Peyer's patch (tissue), 4 donors: Measurements from ENCODE around the gene DISC1.
"Not testable (repeated sequence)": the region's sequence is repeated elsewhere in the genome, so short reads cannot be mapped to it uniquely, and the experiment has no call there.

Experiments used
- POLR2A ChIP-seq, 2 donors: fragments of 450-650 bp; IDR thresholded peaks; one replicate each; pipeline ENCODE4 v1.5.1; 2017; ENCODE audit warnings: antibody characterized with exemption in 2 of 2, mild to moderate bottlenecking in 2 of 2, moderate library complexity in 2 of 2
- TF ChIP-seq, protein P1 (sequence below), 6 experiments: fragments of 450-650 bp in 4 of 6; fragments of 200-600 bp in 2 of 6; sonication (generic) in 1 of 6; IDR thresholded peaks; one replicate each; pipeline ENCODE4 v1.5.1; 2017 to 2019; ENCODE audit warnings: antibody characterized with exemption in 6 of 6, mild to moderate bottlenecking in 3 of 6, moderate library complexity in 1 of 6

DNA sequence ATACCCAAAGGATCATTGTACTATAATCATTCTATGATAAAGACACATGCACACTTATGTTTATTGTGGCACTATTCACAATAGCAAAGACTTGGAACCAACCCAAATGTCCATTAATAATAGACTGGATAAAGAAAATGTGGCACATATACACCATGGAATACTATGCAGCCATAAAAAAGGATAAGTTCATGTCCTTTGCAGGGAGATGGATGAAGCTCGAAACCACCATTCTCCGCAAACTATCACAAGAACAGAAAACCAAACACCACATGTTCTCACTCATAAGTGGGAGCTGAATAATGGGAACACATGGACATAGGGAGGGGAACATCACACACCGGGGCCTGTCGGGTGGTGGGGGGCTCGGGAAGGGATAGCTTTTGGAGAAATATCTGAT lies 321.5 kb downstream of the DISC1 start:
- not testable (repeated sequence) for TF ChIP-seq POLR2A (IDR thresholded peaks at IDR 0.05)
- TF ChIP-seq, protein P1, sequence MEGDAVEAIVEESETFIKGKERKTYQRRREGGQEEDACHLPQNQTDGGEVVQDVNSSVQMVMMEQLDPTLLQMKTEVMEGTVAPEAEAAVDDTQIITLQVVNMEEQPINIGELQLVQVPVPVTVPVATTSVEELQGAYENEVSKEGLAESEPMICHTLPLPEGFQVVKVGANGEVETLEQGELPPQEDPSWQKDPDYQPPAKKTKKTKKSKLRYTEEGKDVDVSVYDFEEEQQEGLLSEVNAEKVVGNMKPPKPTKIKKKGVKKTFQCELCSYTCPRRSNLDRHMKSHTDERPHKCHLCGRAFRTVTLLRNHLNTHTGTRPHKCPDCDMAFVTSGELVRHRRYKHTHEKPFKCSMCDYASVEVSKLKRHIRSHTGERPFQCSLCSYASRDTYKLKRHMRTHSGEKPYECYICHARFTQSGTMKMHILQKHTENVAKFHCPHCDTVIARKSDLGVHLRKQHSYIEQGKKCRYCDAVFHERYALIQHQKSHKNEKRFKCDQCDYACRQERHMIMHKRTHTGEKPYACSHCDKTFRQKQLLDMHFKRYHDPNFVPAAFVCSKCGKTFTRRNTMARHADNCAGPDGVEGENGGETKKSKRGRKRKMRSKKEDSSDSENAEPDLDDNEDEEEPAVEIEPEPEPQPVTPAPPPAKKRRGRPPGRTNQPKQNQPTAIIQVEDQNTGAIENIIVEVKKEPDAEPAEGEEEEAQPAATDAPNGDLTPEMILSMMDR (IDR thresholded peaks at IDR 0.05) = not testable (repeated sequence)
